Measurements from ENCODE around the gene ZC3HAV1L.

ZC3HAV1L gene

DNA sequence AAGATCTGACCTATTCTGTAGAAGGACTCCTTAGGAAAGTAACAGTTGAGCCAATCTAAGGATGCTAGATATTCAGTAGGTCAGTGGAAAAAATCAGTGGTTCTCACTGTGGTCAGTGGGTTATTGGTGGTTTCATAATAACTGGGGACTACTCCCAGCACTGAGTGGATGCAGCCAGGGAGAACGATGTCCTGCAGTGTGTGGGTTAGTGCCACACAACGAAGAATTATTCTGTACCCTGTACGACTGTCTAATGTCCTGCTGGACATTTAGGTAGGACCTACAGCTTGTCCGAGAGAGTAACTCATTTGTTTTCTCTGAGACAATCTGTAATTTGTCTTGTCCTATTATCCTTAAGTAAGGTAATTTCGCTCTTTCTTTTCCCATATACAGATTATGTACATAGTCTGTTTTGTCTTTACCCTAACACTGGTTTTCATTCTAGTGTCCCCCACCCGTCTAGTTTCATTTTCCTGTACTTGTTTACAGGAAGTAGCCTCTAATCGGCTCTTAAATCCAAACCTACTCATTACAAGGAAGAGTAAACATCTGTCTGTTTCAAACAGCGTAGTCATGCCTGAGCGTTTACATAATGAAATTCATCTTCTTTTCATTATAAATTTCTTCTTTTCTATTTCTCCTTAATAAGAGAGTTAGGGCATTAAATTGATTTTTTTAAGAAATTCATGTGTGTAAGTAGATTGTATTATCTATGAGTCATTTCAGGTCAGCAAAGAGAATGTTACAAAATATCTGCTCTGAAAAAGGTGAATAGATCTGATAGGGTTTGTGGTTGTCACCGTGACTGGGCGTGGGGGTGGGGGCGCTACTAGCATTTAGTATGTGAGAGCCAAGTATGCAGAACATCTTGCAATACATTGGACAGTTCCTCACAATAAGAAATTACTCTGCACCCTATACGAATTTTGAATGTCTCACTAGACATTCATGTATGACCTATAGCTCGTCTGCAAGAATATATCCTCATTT lies 8.3 kb upstream of the ZC3HAV1L start:
- in situ Hi-C loops (cut with HindIII; ENCODE audit: low pct_ligation_motif_present, low sequenced_read_pairs): no loop called here
- H3K4me3 ChIP-seq (ENCODE audit: low read depth, low read length): no peak overlapping the region
- peaks cover 4% of the 10 kb centered on the region for H3K36me3 ChIP-seq (replicated peaks)
- H3K27ac ChIP-seq: no peak overlapping the region
- TF ChIP-seq, protein P1, sequence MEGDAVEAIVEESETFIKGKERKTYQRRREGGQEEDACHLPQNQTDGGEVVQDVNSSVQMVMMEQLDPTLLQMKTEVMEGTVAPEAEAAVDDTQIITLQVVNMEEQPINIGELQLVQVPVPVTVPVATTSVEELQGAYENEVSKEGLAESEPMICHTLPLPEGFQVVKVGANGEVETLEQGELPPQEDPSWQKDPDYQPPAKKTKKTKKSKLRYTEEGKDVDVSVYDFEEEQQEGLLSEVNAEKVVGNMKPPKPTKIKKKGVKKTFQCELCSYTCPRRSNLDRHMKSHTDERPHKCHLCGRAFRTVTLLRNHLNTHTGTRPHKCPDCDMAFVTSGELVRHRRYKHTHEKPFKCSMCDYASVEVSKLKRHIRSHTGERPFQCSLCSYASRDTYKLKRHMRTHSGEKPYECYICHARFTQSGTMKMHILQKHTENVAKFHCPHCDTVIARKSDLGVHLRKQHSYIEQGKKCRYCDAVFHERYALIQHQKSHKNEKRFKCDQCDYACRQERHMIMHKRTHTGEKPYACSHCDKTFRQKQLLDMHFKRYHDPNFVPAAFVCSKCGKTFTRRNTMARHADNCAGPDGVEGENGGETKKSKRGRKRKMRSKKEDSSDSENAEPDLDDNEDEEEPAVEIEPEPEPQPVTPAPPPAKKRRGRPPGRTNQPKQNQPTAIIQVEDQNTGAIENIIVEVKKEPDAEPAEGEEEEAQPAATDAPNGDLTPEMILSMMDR (IDR thresholded peaks at IDR 0.05; ENCODE audit: low read depth, low read length, missing control alignments): no peak
- DNase-seq: no peak
- H3K27me3 ChIP-seq (replicated peaks): no peaks in the 10 kb centered on the region

DNA sequence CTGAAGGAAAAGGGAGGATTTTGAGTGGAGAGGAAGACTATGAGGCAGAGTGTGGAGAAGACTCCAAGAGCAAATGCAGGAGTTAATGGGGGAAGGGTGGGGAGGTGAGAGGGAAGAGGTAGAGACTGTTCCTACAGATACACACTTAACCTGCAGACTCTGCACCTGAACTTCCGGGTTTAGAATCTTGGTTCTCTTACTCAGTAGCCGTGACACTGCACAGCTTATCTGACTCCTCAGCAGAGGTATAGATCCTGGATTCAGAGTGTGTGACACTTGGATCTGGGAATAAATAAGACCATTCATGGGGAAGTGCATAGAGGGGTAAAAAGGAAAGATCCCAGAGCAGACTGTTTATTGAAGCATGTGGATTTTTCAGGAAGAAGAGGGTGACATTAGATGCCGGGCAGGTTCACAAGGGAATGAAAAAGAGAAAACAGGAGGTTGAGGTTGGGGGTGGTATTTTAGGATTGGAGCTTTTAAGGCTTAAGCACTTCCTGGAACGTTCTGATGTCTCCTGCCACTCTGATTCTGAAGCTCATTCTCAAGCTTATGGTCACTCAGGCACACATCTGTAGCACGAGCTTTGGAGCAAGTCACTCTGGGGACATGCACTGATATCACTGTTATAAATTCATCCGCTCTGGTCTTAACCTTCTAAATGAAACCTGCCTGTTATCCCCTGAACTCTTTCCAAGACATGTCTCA lies 5.7 kb upstream of the ZC3HAV1L start:
- no peak overlapping the region for H3K27ac ChIP-seq
- TF ChIP-seq, protein P1 (IDR thresholded peaks at IDR 0.05; ENCODE audit: low read depth, low read length, missing control alignments): no peak
- in situ Hi-C loops (cut with HindIII; ENCODE audit: low pct_ligation_motif_present, low sequenced_read_pairs): no loop called here
- DNase-seq: no peak
- peaks cover 4% of the 10 kb centered on the region for H3K36me3 ChIP-seq (replicated peaks)
- no peak overlapping the region for H3K4me3 ChIP-seq (ENCODE audit: low read depth, low read length)
- no peaks in the 10 kb centered on the region for H3K27me3 ChIP-seq (replicated peaks)

DNA sequence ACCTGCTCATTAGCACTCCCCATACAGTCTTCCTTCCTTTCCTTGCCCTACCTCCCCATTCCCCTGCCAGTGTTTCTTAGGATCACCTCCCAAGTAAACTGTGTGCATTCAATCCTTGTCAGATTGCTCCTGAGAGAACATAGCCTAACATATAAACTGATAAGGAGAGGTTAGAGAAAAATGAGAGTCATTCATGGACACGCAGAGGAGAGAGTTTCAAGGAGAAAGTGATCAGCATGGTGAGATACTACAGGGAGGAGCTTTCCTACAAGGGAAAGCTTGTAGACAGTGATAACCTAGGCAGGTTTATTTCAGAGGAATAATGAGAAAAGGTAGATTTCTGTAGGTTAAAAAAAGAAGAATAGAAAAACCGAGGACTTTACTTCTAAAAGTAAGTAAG lies 2.8 kb upstream of the ZC3HAV1L start:
- TF ChIP-seq, protein P1 (IDR thresholded peaks at IDR 0.05; ENCODE audit: low read depth, low read length, missing control alignments): no peak

DNA sequence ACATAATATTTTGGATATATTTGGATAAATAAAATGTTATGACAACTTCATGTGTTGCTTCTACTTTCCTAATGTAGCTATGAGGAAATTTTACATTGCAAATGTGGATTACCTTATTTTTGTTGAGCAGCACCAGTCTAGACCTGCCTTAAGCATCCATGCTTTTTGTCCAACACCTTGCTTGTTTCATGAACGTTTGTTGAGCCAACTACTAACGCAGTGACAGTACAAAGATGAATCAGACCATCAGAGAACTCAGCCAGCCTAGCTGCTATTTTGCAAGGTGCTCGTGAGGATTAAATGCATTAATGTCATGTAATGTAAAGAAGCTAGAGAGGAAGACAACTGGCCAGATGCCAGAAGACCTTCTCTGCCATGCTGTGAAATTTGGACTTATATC lies 1.1 kb upstream of the ZC3HAV1L start:
- H3K4me3 ChIP-seq (ENCODE audit: low read depth, low read length): no peak overlapping the region
- no peak for DNase-seq
- TF ChIP-seq, protein P1 (IDR thresholded peaks at IDR 0.05; ENCODE audit: low read depth, low read length, missing control alignments): no peak
- in situ Hi-C loops (cut with HindIII; ENCODE audit: low pct_ligation_motif_present, low sequenced_read_pairs): no loop called here
- H3K36me3 ChIP-seq (replicated peaks): peaks cover 5% of the 10 kb centered on the region
- H3K27me3 ChIP-seq (replicated peaks): no peaks in the 10 kb centered on the region
- no peak overlapping the region for H3K27ac ChIP-seq

More for the DNA sequence above, 2.8 kb upstream of the ZC3HAV1L start:
- Histone ChIP-seq H3K4me3 (ENCODE audit: low read depth, low read length) (no peak overlapping the region), H3K27me3 (replicated peaks) (no peaks in the 10 kb centered on the region), H3K27ac (no peak overlapping the region), H3K36me3 (replicated peaks) (no peaks in the 10 kb centered on the region)
- in situ Hi-C loops (cut with HindIII; ENCODE audit: low pct_ligation_motif_present, low sequenced_read_pairs): no loop called here
- no peak for DNase-seq

DNA sequence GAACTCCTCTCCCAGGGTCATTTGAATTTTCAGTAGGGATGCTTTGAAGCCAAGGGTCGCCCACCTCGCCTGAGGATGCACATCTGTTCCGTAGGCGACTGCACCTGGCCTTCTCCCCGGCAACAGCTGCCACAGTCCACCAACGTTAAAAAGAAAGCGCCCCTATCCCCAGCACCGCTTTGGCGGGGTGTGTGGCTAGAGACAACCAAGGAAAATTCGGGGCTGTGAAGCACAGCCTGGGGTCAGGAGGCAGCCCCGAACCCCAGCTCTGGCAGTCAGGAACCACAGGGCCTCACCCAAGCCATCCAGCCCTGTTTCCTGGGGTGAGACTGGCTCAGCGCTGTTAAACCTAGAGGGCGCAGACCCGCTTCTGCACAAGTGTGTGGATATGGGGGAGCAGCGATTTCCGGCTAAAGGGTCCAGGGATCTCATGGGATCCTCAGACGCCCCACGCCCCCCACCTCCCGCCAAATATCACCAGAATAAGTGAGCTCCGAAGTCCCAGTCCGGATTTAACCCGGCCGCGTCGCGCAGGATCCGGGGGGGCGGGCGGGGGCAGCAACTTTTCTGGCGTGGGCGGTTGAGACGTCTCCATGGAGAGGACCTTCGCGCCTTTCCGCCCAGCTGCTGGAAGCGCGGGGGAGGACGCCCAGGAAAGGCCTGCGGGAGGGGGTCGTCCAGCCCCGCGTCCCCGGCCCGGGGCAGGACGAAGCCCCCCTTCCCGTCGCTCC lies 822 bp downstream of the ZC3HAV1L start:
- TF ChIP-seq, protein P1 (IDR thresholded peaks at IDR 0.05; ENCODE audit: low read depth, low read length, missing control alignments): peak; percentile 24
- Histone ChIP-seq H3K36me3 (replicated peaks) (peaks cover 14% of the 10 kb centered on the region), H3K27ac (peak overlapping the region; percentile 21), H3K4me3 (ENCODE audit: low read depth, low read length) (peak overlapping the region; percentile 73), H3K27me3 (replicated peaks) (no peaks in the 10 kb centered on the region)
- in situ Hi-C loops (cut with HindIII; ENCODE audit: low pct_ligation_motif_present, low sequenced_read_pairs): no loop called here
- peak; percentile 6 for DNase-seq

Data from brain microvascular endothelial cell (primary cell).